ENCODE data around the gene PPP1R27. TPM values are rescaled to one million over a fixed set of nuclear protein-coding genes. Genes with fewer than 3 reads are reported as not detected.

Gene PPP1R27
- total RNA-seq, 1 donor from 2014 or later, result not detected

DNA sequence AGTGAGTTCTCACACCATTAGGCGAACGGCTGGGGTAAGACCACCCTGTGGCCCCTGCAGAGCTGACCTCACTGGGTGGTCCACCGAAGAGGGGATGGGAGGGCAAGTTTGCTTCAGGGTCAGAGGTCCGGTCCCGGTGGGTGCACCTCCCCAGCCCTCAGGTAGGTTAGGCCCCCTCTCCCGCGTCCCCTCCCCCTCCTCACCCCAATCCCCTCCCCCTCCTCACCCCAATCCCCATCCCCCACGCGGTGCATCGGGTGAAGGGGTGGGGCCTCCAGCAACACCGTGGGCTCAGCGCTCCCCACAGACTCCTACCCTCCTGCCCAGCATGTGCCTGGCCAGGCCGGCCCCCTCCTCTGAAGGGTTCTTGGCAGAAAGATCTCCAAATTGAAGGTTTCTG is 15.1 kb downstream of the PPP1R27 start:
- Mint-ChIP-seq H3K4me3 (ENCODE audit: unreplicated experiment) (no peak overlapping the region), H3K27ac (ENCODE audit: unreplicated experiment) (no peak overlapping the region), H3K9me3 (ENCODE audit: unreplicated experiment) (no peaks in the 10 kb centered on the region), H3K4me1 (ENCODE audit: low read depth, unreplicated experiment) (peaks cover 4% of the 10 kb centered on the region), H3K36me3 (ENCODE audit: low read depth, unreplicated experiment) (no peaks in the 10 kb centered on the region), H3K27me3 (ENCODE audit: low read depth, unreplicated experiment) (peaks cover 15% of the 10 kb centered on the region)
- no peak overlapping the region for H3K4me3 ChIP-seq (ENCODE audit: insufficient read depth, low read depth, low read length)
- peaks cover 3% of the 10 kb centered on the region for H3K79me2 ChIP-seq (ENCODE audit: insufficient read depth, low read length)
- H3K9ac ChIP-seq (ENCODE audit: low read length), result no peak overlapping the region
- no peak overlapping the region for H3K27ac ChIP-seq (ENCODE audit: low read depth, low read length)
- H3K36me3 ChIP-seq (ENCODE audit: insufficient read depth, low read length), result no peaks in the 10 kb centered on the region
- no peak overlapping the region for H2AFZ ChIP-seq (ENCODE audit: low read depth, low read length)
- FAIRE-seq, result no peak
- peaks cover 10% of the 10 kb centered on the region for H4K20me1 ChIP-seq (ENCODE audit: insufficient read depth, low read length)
- peaks cover 4% of the 10 kb centered on the region for H3K27me3 ChIP-seq (ENCODE audit: insufficient read depth, low read length)
- no peak overlapping the region for H3K4me2 ChIP-seq (ENCODE audit: low read length)
- H3K9me3 ChIP-seq (ENCODE audit: insufficient read depth, low read depth, low read length), result no peaks in the 10 kb centered on the region
- TF ChIP-seq, protein P1, sequence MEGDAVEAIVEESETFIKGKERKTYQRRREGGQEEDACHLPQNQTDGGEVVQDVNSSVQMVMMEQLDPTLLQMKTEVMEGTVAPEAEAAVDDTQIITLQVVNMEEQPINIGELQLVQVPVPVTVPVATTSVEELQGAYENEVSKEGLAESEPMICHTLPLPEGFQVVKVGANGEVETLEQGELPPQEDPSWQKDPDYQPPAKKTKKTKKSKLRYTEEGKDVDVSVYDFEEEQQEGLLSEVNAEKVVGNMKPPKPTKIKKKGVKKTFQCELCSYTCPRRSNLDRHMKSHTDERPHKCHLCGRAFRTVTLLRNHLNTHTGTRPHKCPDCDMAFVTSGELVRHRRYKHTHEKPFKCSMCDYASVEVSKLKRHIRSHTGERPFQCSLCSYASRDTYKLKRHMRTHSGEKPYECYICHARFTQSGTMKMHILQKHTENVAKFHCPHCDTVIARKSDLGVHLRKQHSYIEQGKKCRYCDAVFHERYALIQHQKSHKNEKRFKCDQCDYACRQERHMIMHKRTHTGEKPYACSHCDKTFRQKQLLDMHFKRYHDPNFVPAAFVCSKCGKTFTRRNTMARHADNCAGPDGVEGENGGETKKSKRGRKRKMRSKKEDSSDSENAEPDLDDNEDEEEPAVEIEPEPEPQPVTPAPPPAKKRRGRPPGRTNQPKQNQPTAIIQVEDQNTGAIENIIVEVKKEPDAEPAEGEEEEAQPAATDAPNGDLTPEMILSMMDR (IDR thresholded peaks at IDR 0.05; ENCODE audit: insufficient read depth, low read depth, low read length), result no peak
- TF ChIP-seq EZH2 (IDR thresholded peaks at IDR 0.05; ENCODE audit: insufficient read depth, low read length), result no peak
- H3K4me1 ChIP-seq (ENCODE audit: insufficient read depth, low read length), result no peaks in the 10 kb centered on the region
- DNase-seq (ENCODE audit: low read depth), result no peak

GRCh38 chr17:81817758-81818147 is 17.1 kb downstream of the PPP1R27 start:
- H3K79me2 ChIP-seq (ENCODE audit: insufficient read depth, low read length), result no peaks in the 10 kb centered on the region
- H4K20me1 ChIP-seq (ENCODE audit: insufficient read depth, low read length), result peaks cover 6% of the 10 kb centered on the region
- DNase-seq (ENCODE audit: low read depth) (no peak), FAIRE-seq (no peak)
- H3K27ac Mint-ChIP-seq (ENCODE audit: unreplicated experiment), result no peak overlapping the region
- peaks cover 15% of the 10 kb centered on the region for H3K27me3 Mint-ChIP-seq (ENCODE audit: low read depth, unreplicated experiment)
- no peak overlapping the region for H3K9ac ChIP-seq (ENCODE audit: low read length)
- H2AFZ ChIP-seq (ENCODE audit: low read depth, low read length), result no peak overlapping the region
- H3K9me3 ChIP-seq (ENCODE audit: insufficient read depth, low read depth, low read length), result no peaks in the 10 kb centered on the region
- H3K27me3 ChIP-seq (ENCODE audit: insufficient read depth, low read length), result peaks cover 4% of the 10 kb centered on the region
- no peaks in the 10 kb centered on the region for H3K4me1 ChIP-seq (ENCODE audit: insufficient read depth, low read length)
- no peaks in the 10 kb centered on the region for H3K9me3 Mint-ChIP-seq (ENCODE audit: unreplicated experiment)
- H3K4me3 Mint-ChIP-seq (ENCODE audit: unreplicated experiment), result no peak overlapping the region
- no peak for TF ChIP-seq EZH2 (IDR thresholded peaks at IDR 0.05; ENCODE audit: insufficient read depth, low read length)
- TF ChIP-seq, protein P1 (IDR thresholded peaks at IDR 0.05; ENCODE audit: insufficient read depth, low read depth, low read length), result no peak
- H3K4me2 ChIP-seq (ENCODE audit: low read length), result no peak overlapping the region
- no peaks in the 10 kb centered on the region for H3K36me3 Mint-ChIP-seq (ENCODE audit: low read depth, unreplicated experiment)
- no peak overlapping the region for H3K27ac ChIP-seq (ENCODE audit: low read depth, low read length)
- H3K36me3 ChIP-seq (ENCODE audit: insufficient read depth, low read length), result no peaks in the 10 kb centered on the region
- H3K4me3 ChIP-seq (ENCODE audit: insufficient read depth, low read depth, low read length), result no peak overlapping the region
- H3K4me1 Mint-ChIP-seq (ENCODE audit: low read depth, unreplicated experiment), result peaks cover 4% of the 10 kb centered on the region

DNA sequence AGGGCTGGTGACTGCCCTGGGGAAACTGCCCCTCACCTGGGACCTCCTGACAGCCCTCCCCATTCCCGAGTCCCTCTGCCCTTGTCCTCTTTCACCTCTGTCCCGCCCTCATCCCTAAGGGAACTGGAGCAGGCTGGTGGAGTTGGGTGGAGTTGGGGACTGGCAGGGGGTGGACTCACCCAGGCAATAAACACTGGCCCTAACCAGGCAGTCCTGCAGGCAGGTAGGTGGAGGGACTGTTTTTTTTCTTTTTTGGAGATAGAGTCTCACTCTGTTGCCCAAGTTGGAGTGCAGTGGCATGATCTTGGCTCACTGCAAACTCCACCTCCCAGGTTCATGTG is 19.2 kb downstream of the PPP1R27 start:
- Mint-ChIP-seq H3K27ac (ENCODE audit: unreplicated experiment) (no peak overlapping the region), H3K4me3 (ENCODE audit: unreplicated experiment) (no peak overlapping the region), H3K9me3 (ENCODE audit: unreplicated experiment) (no peaks in the 10 kb centered on the region), H3K27me3 (ENCODE audit: low read depth, unreplicated experiment) (peaks cover 15% of the 10 kb centered on the region), H3K4me1 (ENCODE audit: low read depth, unreplicated experiment) (peaks cover 4% of the 10 kb centered on the region), H3K36me3 (ENCODE audit: low read depth, unreplicated experiment) (no peaks in the 10 kb centered on the region)
- Histone ChIP-seq H3K4me3 (ENCODE audit: insufficient read depth, low read depth, low read length) (no peak overlapping the region), H3K27me3 (ENCODE audit: insufficient read depth, low read length) (peaks cover 4% of the 10 kb centered on the region), H2AFZ (ENCODE audit: low read depth, low read length) (no peak overlapping the region), H3K9ac (ENCODE audit: low read length) (no peak overlapping the region), H3K79me2 (ENCODE audit: insufficient read depth, low read length) (no peaks in the 10 kb centered on the region), H3K4me1 (ENCODE audit: insufficient read depth, low read length) (no peaks in the 10 kb centered on the region), H3K9me3 (ENCODE audit: insufficient read depth, low read depth, low read length) (no peaks in the 10 kb centered on the region), H3K4me2 (ENCODE audit: low read length) (no peak overlapping the region), H4K20me1 (ENCODE audit: insufficient read depth, low read length) (no peaks in the 10 kb centered on the region), H3K36me3 (ENCODE audit: insufficient read depth, low read length) (no peaks in the 10 kb centered on the region), H3K27ac (ENCODE audit: low read depth, low read length) (no peak overlapping the region)
- no peak for DNase-seq (ENCODE audit: low read depth)
- no peak for TF ChIP-seq EZH2 (IDR thresholded peaks at IDR 0.05; ENCODE audit: insufficient read depth, low read length)
- TF ChIP-seq, protein P1 (IDR thresholded peaks at IDR 0.05; ENCODE audit: insufficient read depth, low read depth, low read length), result no peak
- no peak for FAIRE-seq
